K562 (cell line): Measurements from ENCODE around the gene ENKUR. TPM values are rescaled to one million over a fixed set of nuclear protein-coding genes. Genes with fewer than 3 reads are reported as not detected.
A peak's percentile ranks its signal among the peaks of the same experiment; 100 is the strongest.

Experiments used
- ARID1B ChIP-seq: fragments of 450-650 bp; IDR thresholded peaks from 2 replicates; pipeline ENCODE4 v1.6.1; 2016; ENCODE audit warnings: antibody characterized with exemption, mild to moderate bottlenecking, inconsistent platforms
- CBFA2T3 ChIP-seq: fragments of 450-650 bp; IDR thresholded peaks from 2 replicates; pipeline ENCODE4 v1.6.1; 2017
- CEBPG ChIP-seq, 3 experiments: fragments of 200-800 bp in 1 of 3; sonication (Bioruptor generic) in 1 of 3; sonication (generic) in 1 of 3; formaldehyde crosslinking in 1 of 3; IDR thresholded peaks in 2 of 3; conservative IDR thresholded peaks in 1 of 3; 2 replicates each; pipeline versions ENCODE4 v1.6.1 to v1.8.0; 2016 to 2022; ENCODE audit warnings: missing compliant biosample characterization in 2 of 3, missing genetic modification characterization in 2 of 3, mild to moderate bottlenecking in 1 of 3, missing genetic modification reagents in 1 of 3
- EZH2 ChIP-seq: IDR thresholded peaks from 2 replicates; pipeline ENCODE4 v1.6.1; 2012; ENCODE audit warnings: low read depth, mild to moderate bottlenecking, inconsistent platforms, low read length, borderline replicate concordance
- HDAC1 ChIP-seq, 2 experiments: fragments of 450-650 bp; IDR thresholded peaks; 2 replicates each; pipeline ENCODE4 v1.6.1; 2016 to 2017; ENCODE audit warnings: inconsistent platforms in 1 of 2, mild to moderate bottlenecking in 1 of 2, moderate library complexity in 1 of 2
- HDAC3 ChIP-seq: fragments of 450-650 bp; IDR thresholded peaks from 2 replicates; pipeline ENCODE4 v1.6.1; 2018; ENCODE audit warnings: borderline replicate concordance, mild to moderate bottlenecking, moderate library complexity; ENCODE audit not compliant: partially characterized antibody
- MAZ ChIP-seq, 2 experiments: fragments of 450-650 bp in 1 of 2; sonication (generic) in 1 of 2; formaldehyde crosslinking; IDR thresholded peaks in 1 of 2; conservative IDR thresholded peaks in 1 of 2; 2 replicates each; pipeline versions ENCODE4 v1.4.0 to v1.5.0; 2020; ENCODE audit warnings: mild to moderate bottlenecking in 1 of 2, missing genetic modification reagents in 1 of 2
- MTA2 ChIP-seq: fragments of 450-650 bp; IDR thresholded peaks from 2 replicates; pipeline ENCODE4 v1.6.1; 2016; ENCODE audit warnings: low read depth
- NCOA1 ChIP-seq: fragments of 450-650 bp; IDR thresholded peaks from 2 replicates; pipeline ENCODE4 v1.6.1; 2016; ENCODE audit warnings: low read depth
- NFATC3 ChIP-seq: fragments of 450-650 bp; IDR thresholded peaks from 2 replicates; pipeline ENCODE4 v1.6.1; 2017; ENCODE audit warnings: mild to moderate bottlenecking
- NFE2 ChIP-seq: IDR thresholded peaks from 2 replicates; pipeline ENCODE4 v1.6.1; 2014; ENCODE audit warnings: antibody characterized with exemption, low read depth
- PRMT5 ChIP-seq: sonication (generic); formaldehyde crosslinking; IDR thresholded peaks from 2 replicates; pipeline ENCODE4 v1.5.0; 2020; ENCODE audit warnings: missing genetic modification reagents
- RBM14 ChIP-seq: fragments of 200-400 bp; formaldehyde crosslinking; IDR thresholded peaks from 2 replicates; pipeline ENCODE4 v1.6.1; 2018; ENCODE audit warnings: low read depth, mild to moderate bottlenecking, low read length, moderate library complexity, borderline replicate concordance; ENCODE audit not compliant: insufficient read depth
- RBM15 ChIP-seq: fragments of 200-400 bp; formaldehyde crosslinking; IDR thresholded peaks from 2 replicates; pipeline ENCODE4 v1.6.1; 2018; ENCODE audit warnings: mild to moderate bottlenecking, low read length, moderate library complexity; ENCODE audit not compliant: insufficient read depth
- RBM39 ChIP-seq: fragments of 200-400 bp; formaldehyde crosslinking; optimal IDR thresholded peaks from 2 replicates; pipeline ENCODE3; 2018; ENCODE audit warnings: low read depth, low read length
- RUNX1 ChIP-seq: sonication (generic); IDR thresholded peaks from 2 replicates; pipeline ENCODE4 v1.6.1; 2016; ENCODE audit warnings: antibody characterized with exemption, low read depth
- SMARCA4 ChIP-seq: fragments of 450-650 bp; IDR thresholded peaks from 2 replicates; pipeline ENCODE4 v1.6.1; 2016
- TAF15 ChIP-seq: fragments of 200-400 bp; formaldehyde crosslinking; IDR thresholded peaks from 2 replicates; pipeline ENCODE4 v1.6.1; 2017; ENCODE audit warnings: mild to moderate bottlenecking, low read depth, low read length, moderate library complexity
- ZNF695 ChIP-seq: fragments of 450-650 bp; formaldehyde crosslinking; IDR thresholded peaks from 2 replicates; pipeline ENCODE4 v1.4.0; 2020; ENCODE audit warnings: mild to moderate bottlenecking, moderate library complexity
- ZNF707 ChIP-seq: fragments of 250-450 bp; sonication (Bioruptor Pico); conservative IDR thresholded peaks from 2 replicates; pipeline ENCODE4 v1.8.0; 2022; ENCODE audit warnings: inconsistent platforms, mild to moderate bottlenecking, moderate library complexity
- ZNF785 ChIP-seq: fragments of 250-450 bp; sonication (Bioruptor Pico); IDR thresholded peaks from 2 replicates; pipeline ENCODE4 v1.4.0; 2020; ENCODE audit warnings: mild to moderate bottlenecking
- polyA plus RNA-seq, 8 experiments: library from polyadenylated mRNA; depleted of rRNA in 4 of 8; stranded (reverse) in 5 of 8; unstranded in 3 of 8; fragments of >200 nt; fragmentation: Nextera tagmentation in 2 of 8; fragmentation: Illumina TruSeq in 1 of 8; extraction: Ambion mirVana in 2 of 8; extraction: Trizol in 1 of 8; gene quantifications; 2 replicates each; pipeline versions ENCODE4 v1.2.1 to v1.2.3, GENCODE V29; 2011 to 2014; ENCODE audit warnings: inconsistent platforms in 1 of 8, missing spikeins in 1 of 8
- total RNA-seq, 7 experiments: library from RNA; depleted of rRNA in 6 of 7; stranded (reverse); fragments of >200 nt in 6 of 7; fragmentation: Illumina TruSeq in 2 of 7; extraction: Trizol in 2 of 7; gene quantifications; 2 replicates each; pipeline versions ENCODE4 v1.2.1 to v1.2.3, GENCODE V29; 2011 to 2021; ENCODE audit warnings: low replicate concordance in 1 of 7
- TF ChIP-seq, protein P1 (sequence below): sonication (generic); formaldehyde crosslinking; IDR thresholded peaks from 2 replicates; pipeline ENCODE4 v1.8.0; 2022; ENCODE audit warnings: mild to moderate bottlenecking, missing genetic modification reagents
- TF ChIP-seq, protein P2 (sequence below): fragments of 450-650 bp; formaldehyde crosslinking; IDR thresholded peaks from 2 replicates; pipeline ENCODE4 v1.4.0; 2022; ENCODE audit warnings: missing genetic modification characterization
- TF ChIP-seq, protein P3 (sequence below): sonication (generic); formaldehyde crosslinking; IDR thresholded peaks from 2 replicates; pipeline ENCODE4 v1.8.1; 2023; ENCODE audit warnings: mild to moderate bottlenecking, missing genetic modification reagents, moderate library complexity
- TF ChIP-seq, protein P4 (sequence below): fragments of 450-650 bp; IDR thresholded peaks from 2 replicates; pipeline ENCODE4 v1.7.1; 2018; ENCODE audit warnings: mild to moderate bottlenecking, low read depth; ENCODE audit not compliant: partially characterized antibody

Gene ENKUR
- total and polyA plus RNA-seq, 9 of the 15 experiments (the other 6 are each of a cell fraction or from before 2014, with no cell fraction given), result 0.06 to 0.46 (median 0.20) TPM

DNA sequence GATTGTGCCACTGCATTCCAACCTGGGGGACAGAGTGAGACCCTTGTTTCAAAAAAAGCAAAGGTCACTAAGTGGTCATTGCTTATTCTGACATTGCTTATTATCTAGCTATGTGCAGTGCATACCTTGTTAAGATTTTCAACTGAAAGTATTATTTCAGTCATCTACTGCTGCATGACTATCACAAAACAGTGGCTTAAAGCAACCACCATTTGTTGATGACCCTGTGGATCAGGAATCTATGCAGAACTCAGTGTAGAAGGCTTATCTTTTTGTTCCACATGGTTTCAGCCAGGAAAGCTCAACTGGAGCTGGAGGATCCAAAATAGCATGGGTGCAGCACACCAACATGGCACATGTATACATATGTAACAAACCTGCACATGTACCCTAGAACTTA lies 23.6 kb upstream of the ENKUR start (continued):
- TF ChIP-seq CEBPG (CRISPR knock-in tag; IDR thresholded peaks at IDR 0.05) (no peak), CEBPG (tag; conservative IDR thresholded peaks at IDR 0.05 in 1 of 2, IDR thresholded peaks at IDR 0.05 in 1 of 2) (no peak), ZNF707 (CRISPR knock-in tag) (no peak), HDAC1 (IDR thresholded peaks at IDR 0.05) (peak in 1 of 2 experiments; percentile 23; a peak in 1 of 4 replicates), CBFA2T3 (peak; percentile 79), NFE2 (no peak), RBM14 (no peak), TAF15 (no peak), ARID1B (peak; percentile 77), SMARCA4 (peak; percentile 52; the same call in 1 of the 2 replicates), RBM15 (no peak), RUNX1 (no peak), MTA2 (0 out of 2 replicates have a peak, but pooled peaks have one; percentile 41), NCOA1 (no peak), PRMT5 (CRISPR knock-in tag) (no peak), HDAC3 (no peak), ZNF695 (CRISPR knock-in tag) (no peak), ZNF785 (CRISPR knock-in tag) (no peak), EZH2 (no peak), RBM39 (no peak), MAZ (CRISPR knock-in tag; conservative IDR thresholded peaks at IDR 0.05 in 1 of 2, IDR thresholded peaks at IDR 0.05 in 1 of 2) (no peak), NFATC3 (no peak)
- TF ChIP-seq, protein P1, sequence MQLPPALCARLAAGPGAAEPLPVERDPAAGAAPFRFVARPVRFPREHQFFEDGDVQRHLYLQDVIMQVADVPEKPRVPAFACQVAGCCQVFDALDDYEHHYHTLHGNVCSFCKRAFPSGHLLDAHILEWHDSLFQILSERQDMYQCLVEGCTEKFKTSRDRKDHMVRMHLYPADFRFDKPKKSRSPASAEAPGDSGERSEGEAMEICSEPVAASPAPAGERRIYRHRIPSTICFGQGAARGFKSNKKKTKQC (CRISPR knock-in tag), result no peak
- TF ChIP-seq, protein P2, sequence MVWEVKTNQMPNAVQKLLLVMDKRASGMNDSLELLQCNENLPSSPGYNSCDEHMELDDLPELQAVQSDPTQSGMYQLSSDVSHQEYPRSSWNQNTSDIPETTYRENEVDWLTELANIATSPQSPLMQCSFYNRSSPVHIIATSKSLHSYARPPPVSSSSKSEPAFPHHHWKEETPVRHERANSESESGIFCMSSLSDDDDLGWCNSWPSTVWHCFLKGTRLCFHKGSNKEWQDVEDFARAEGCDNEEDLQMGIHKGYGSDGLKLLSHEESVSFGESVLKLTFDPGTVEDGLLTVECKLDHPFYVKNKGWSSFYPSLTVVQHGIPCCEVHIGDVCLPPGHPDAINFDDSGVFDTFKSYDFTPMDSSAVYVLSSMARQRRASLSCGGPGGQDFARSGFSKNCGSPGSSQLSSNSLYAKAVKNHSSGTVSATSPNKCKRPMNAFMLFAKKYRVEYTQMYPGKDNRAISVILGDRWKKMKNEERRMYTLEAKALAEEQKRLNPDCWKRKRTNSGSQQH (CRISPR knock-in tag), result no peak
- TF ChIP-seq, protein P3, sequence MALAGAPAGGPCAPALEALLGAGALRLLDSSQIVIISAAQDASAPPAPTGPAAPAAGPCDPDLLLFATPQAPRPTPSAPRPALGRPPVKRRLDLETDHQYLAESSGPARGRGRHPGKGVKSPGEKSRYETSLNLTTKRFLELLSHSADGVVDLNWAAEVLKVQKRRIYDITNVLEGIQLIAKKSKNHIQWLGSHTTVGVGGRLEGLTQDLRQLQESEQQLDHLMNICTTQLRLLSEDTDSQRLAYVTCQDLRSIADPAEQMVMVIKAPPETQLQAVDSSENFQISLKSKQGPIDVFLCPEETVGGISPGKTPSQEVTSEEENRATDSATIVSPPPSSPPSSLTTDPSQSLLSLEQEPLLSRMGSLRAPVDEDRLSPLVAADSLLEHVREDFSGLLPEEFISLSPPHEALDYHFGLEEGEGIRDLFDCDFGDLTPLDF, result no peak
- TF ChIP-seq, protein P4, sequence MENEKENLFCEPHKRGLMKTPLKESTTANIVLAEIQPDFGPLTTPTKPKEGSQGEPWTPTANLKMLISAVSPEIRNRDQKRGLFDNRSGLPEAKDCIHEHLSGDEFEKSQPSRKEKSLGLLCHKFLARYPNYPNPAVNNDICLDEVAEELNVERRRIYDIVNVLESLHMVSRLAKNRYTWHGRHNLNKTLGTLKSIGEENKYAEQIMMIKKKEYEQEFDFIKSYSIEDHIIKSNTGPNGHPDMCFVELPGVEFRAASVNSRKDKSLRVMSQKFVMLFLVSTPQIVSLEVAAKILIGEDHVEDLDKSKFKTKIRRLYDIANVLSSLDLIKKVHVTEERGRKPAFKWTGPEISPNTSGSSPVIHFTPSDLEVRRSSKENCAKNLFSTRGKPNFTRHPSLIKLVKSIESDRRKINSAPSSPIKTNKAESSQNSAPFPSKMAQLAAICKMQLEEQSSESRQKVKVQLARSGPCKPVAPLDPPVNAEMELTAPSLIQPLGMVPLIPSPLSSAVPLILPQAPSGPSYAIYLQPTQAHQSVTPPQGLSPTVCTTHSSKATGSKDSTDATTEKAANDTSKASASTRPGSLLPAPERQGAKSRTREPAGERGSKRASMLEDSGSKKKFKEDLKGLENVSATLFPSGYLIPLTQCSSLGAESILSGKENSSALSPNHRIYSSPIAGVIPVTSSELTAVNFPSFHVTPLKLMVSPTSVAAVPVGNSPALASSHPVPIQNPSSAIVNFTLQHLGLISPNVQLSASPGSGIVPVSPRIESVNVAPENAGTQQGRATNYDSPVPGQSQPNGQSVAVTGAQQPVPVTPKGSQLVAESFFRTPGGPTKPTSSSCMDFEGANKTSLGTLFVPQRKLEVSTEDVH, result no peak
